Right ventricle myocardium superior (tissue), 1 donor: ENCODE measurements around the gene ARF4. TPM values are rescaled to one million over a fixed set of nuclear protein-coding genes. Genes with fewer than 3 reads are reported as not detected.
"Not testable (repeated sequence)": the region's sequence is repeated elsewhere in the genome, so short reads cannot be mapped to it uniquely, and the experiment has no call there.

ENCODE experiments used
- ATAC-seq: fragments of 200-7000 bp; cut with Tn5 transposase; one replicate; pipeline ENCODE4 v1.9.1; 2020; ENCODE audit warnings: mild to moderate bottlenecking; ENCODE audit not compliant: poor library complexity
- DNase-seq: peaks from one replicate; pipeline ENCODE4 v3.0.0-alpha.2; 2020
- intact Hi-C: fragments of 100-400 bp; cut with DNase I; formaldehyde crosslinking; loops from one replicate; pipeline ENCODE4 v1.11.2; 2022
- long read RNA-seq: library from polyadenylated mRNA; unstranded; transcript quantifications from one replicate; pipeline ENCODE4 v2.0.0, GENCODE V29; 2021
- total RNA-seq: library from RNA; stranded (reverse); fragmentation: NEBNext Ultra II Directional; extraction: Animal tissue kit (Norgen Biotek cat#: 25700); gene quantifications from one replicate; pipeline ENCODE4 v1.2.1, GENCODE V29; 2021
- donor health status: DM: no; HTN: yes; CAD: no; lungs with severe emphysema.

The ARF4 gene
- 59.0 TPM for total RNA-seq
- long read RNA-seq, transcript ARF4-201 (6 exons, 1,660 nt): major isoform, 82 of 84 reads
- long read RNA-seq, partial matches to known transcripts: 0 of 84 reads
- long read RNA-seq, other reads (novel, unspliced or antisense): 2 of 84 reads

GRCh38 chr3:57597127-57597923 is at the start of gene ARF4:
ARF4 (minus strand) TSS chr3:57597344; CDS start chr3:57597140, 204 bp downstream.
- intact Hi-C loops: loop anchor here (5.0 kb wide), 2 partner anchors 40 to 160 kb away; partner anchors contain the start of genes PDE12 and SLMAP
- ATAC-seq: peak; percentile 97
- DNase-seq: peak; percentile 100

- DNase-seq: no peak
Measured at GRCh38 chr3:57646723-57647122, 49.6 kb upstream of the ARF4 start.

GRCh38 chr3:57644740-57645139 is 47.6 kb upstream of the ARF4 start:
- DNase-seq: no peak
- intact Hi-C loops: no loop called here

More at GRCh38 chr3:57646723-57647122, 49.6 kb upstream of the ARF4 start:
- ATAC-seq: peak; percentile 88
- intact Hi-C loops: no loop called here

GRCh38 chr3:57637391-57637790 is 40.2 kb upstream of the ARF4 start:
- intact Hi-C loops: no loop called here
- DNase-seq: no peak
- no peak for ATAC-seq

More at GRCh38 chr3:57644740-57645139, 47.6 kb upstream of the ARF4 start:
- ATAC-seq: no peak

GRCh38 chr3:57634259-57634658 is 37.1 kb upstream of the ARF4 start:
- ATAC-seq, DNase-seq, intact Hi-C loops: not testable (repeated sequence)

GRCh38 chr3:57627976-57628375 is 30.8 kb upstream of the ARF4 start:
- DNase-seq (no peak), ATAC-seq (no peak)
- intact Hi-C loops: no loop called here

GRCh38 chr3:57624801-57625200 is 27.7 kb upstream of the ARF4 start:
- DNase-seq (no peak), ATAC-seq (no peak)
- intact Hi-C loops: no loop called here

- no peak for DNase-seq
- ATAC-seq: no peak
- intact Hi-C loops: no loop called here
Measured at GRCh38 chr3:57622362-57622761, 25.2 kb upstream of the ARF4 start.

GRCh38 chr3:57617739-57618138 is 20.6 kb upstream of the ARF4 start:
- ATAC-seq (no peak), DNase-seq (no peak)
- intact Hi-C loops: no loop called here

- ATAC-seq (no peak), DNase-seq (no peak)
- intact Hi-C loops: no loop called here
Measured at GRCh38 chr3:57616233-57616632, 19.1 kb upstream of the ARF4 start.

GRCh38 chr3:57611870-57612269 is 14.7 kb upstream of the ARF4 start:
- ATAC-seq, DNase-seq, intact Hi-C loops: not testable (repeated sequence)

- ATAC-seq (no peak), DNase-seq (no peak)
- intact Hi-C loops: no loop called here
Measured at GRCh38 chr3:57605683-57606082, 8.5 kb upstream of the ARF4 start.

- no peak for ATAC-seq
- no peak for DNase-seq
- intact Hi-C loops: no loop called here
Measured at GRCh38 chr3:57604971-57605370, 7.8 kb upstream of the ARF4 start.

- DNase-seq: no peak
- intact Hi-C loops: no loop called here
- no peak for ATAC-seq
Measured at GRCh38 chr3:57600195-57600594, 3.1 kb upstream of the ARF4 start.

- intact Hi-C loops: loop anchor here (5.0 kb wide), 2 partner anchors 42 to 158 kb away; partner anchors contain the start of genes PDE12 and SLMAP
- ATAC-seq (no peak), DNase-seq (no peak)
Measured at GRCh38 chr3:57598765-57599360, 1.7 kb upstream of the ARF4 start.

- intact Hi-C loops: loop anchor here (5.0 kb wide), 2 partner anchors 39 to 161 kb away; partner anchors contain the start of genes PDE12 and SLMAP
- ATAC-seq (peak; percentile 74), DNase-seq (peak; percentile 90)
Measured at GRCh38 chr3:57596495-57597126, 533 bp downstream of the ARF4 start.

- intact Hi-C loops: no loop called here
- DNase-seq (no peak), ATAC-seq (no peak)
Measured at GRCh38 chr3:57594576-57594975, 2.6 kb downstream of the ARF4 start.

- no peak for ATAC-seq
- intact Hi-C loops: no loop called here
- DNase-seq: no peak
Measured at GRCh38 chr3:57594144-57594543, 3.0 kb downstream of the ARF4 start.

GRCh38 chr3:57592306-57592705 is 4.8 kb downstream of the ARF4 start:
- intact Hi-C loops: no loop called here
- DNase-seq (no peak), ATAC-seq (no peak)
